MG63 (cell line): ENCODE data around the gene TUBA3E. TPM values are rescaled to one million over a fixed set of nuclear protein-coding genes. Genes with fewer than 3 reads are reported as not detected.
"Not testable (repeated sequence)": the region's sequence is repeated elsewhere in the genome, so short reads cannot be mapped to it uniquely, and the experiment has no call there.

Experiments used
- DNase-seq: peaks from one replicate; pipeline ENCODE4 v3.0.0-alpha.2; 2020
- H3K27me3 ChIP-seq: fragments of 250-450 bp; sonication (Bioruptor Pico); 2 replicates; pipeline ENCODE4 v1.5.1; 2020; ENCODE audit warnings: mild to moderate bottlenecking, moderate library complexity
- H3K36me3 ChIP-seq: fragments of 250-450 bp; sonication (Bioruptor Pico); 2 replicates; pipeline ENCODE4 v1.5.1; 2020; ENCODE audit warnings: mild to moderate bottlenecking, moderate library complexity
- H3K4me3 ChIP-seq: fragments of 250-450 bp; sonication (Bioruptor Pico); 2 replicates; pipeline ENCODE4 v1.5.1; 2020; ENCODE audit warnings: mild to moderate bottlenecking, moderate library complexity
- H3K9me3 ChIP-seq: fragments of 250-450 bp; sonication (Bioruptor Pico); 2 replicates; pipeline ENCODE4 v1.5.1; 2020; ENCODE audit warnings: mild to moderate bottlenecking, moderate library complexity
- total RNA-seq: library from RNA; depleted of rRNA; stranded (reverse); fragments of >200 nt; shearing (Covaris generic); gene quantifications from 2 replicates; pipeline ENCODE4 v1.2.3, GENCODE V29; 2014; ENCODE audit warnings: low replicate concordance; rRNA removed

Gene TUBA3E
- not detected in 2 replicates for total RNA-seq

- no peaks in the 10 kb centered on the region for H3K36me3 ChIP-seq
- H3K27me3 ChIP-seq, result no peaks in the 10 kb centered on the region
- H3K4me3 ChIP-seq, result no peak within 1 kb of the TSS
- no peak for DNase-seq
- no peaks in the 10 kb centered on the region for H3K9me3 ChIP-seq
Observed at GRCh38 chr2:130198343-130198742, at the start of gene TUBA3E. Gene TUBA3E, minus strand, starts transcription at chr2:130198439. Its CDS starts 79 bp downstream, at chr2:130198360.

DNA sequence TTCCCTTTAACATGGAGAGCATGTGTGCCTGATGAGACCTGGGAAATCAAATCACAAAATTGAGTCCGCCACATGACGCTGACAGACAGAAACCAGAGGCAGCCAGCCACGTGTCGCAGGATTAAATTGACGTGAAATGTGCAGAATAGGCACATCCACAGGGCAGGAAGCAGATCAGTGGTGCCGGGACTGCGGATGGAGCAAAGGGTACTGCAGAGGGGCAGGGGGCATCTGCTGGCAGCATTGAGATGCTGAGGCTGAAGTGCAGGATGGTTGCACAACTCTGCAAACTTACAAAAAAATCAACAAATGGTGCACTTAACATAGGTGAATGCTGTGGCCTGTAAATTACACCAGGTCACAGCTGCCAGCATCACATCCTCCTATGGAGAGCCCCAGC lies 48.2 kb upstream of the TUBA3E start:
- Histone ChIP-seq H3K9me3 (no peaks in the 10 kb centered on the region), H3K36me3 (no peaks in the 10 kb centered on the region), H3K4me3 (no peak overlapping the region), H3K27me3 (no peaks in the 10 kb centered on the region; the same call in 1 of the 2 replicates)
- no peak for DNase-seq

DNA sequence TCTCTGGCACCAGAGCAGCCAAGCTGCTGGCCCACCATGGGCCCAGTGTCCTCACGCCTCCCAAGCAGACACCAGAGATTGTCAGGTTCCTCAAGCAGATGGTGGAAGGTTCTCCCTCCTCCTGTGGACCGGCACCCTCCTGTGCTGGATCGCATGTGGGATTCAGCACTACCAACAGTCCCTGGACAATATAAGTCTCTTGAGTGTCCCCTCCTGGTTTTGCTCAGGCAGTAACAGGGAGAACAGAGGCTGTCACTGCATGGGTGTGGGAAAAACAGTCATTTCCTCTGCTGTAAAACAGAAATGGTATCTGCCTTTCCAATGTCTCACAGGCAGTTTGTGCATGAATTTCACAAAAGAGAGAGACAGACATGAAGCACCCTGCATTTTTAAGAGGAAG lies 47.7 kb upstream of the TUBA3E start:
- no peak overlapping the region for H3K4me3 ChIP-seq
- no peaks in the 10 kb centered on the region for H3K9me3 ChIP-seq
- DNase-seq, result no peak
- no peaks in the 10 kb centered on the region for H3K36me3 ChIP-seq
- no peaks in the 10 kb centered on the region for H3K27me3 ChIP-seq

- H3K36me3 ChIP-seq, result no peaks in the 10 kb centered on the region
- no peaks in the 10 kb centered on the region for H3K27me3 ChIP-seq
- no peak for DNase-seq
- H3K9me3 ChIP-seq, result no peaks in the 10 kb centered on the region
- no peak overlapping the region for H3K4me3 ChIP-seq
Observed at GRCh38 chr2:130243359-130243758, 45.1 kb upstream of the TUBA3E start.

- DNase-seq, result peak; percentile 63
- H3K27me3 ChIP-seq, result no peaks in the 10 kb centered on the region
Observed at GRCh38 chr2:130241041-130241707, 42.9 kb upstream of the TUBA3E start.

DNA sequence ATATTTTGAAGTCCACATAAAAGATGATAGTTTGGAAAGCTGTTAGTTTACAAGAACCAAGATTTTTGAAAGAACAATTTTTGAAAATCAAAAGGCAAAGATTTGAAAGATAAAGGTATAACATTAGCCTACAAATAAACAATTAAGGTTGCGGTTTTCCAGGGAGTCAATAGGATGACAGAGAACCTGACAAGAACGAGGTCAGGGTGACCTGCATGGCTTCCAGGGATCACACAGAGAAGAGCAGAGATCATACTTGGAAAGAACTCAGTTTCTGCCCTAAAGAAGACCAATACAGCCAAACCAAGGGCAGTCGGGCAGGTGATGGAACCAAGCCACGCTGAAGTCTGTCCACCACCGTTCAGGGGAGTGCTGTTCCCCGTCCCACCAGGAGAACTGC lies 41.3 kb upstream of the TUBA3E start:
- not testable (repeated sequence) for H3K36me3 ChIP-seq, H3K4me3 ChIP-seq, H3K9me3 ChIP-seq, DNase-seq, H3K27me3 ChIP-seq

More at GRCh38 chr2:130241041-130241707, 42.9 kb upstream of the TUBA3E start:
- H3K36me3 ChIP-seq, result no peaks in the 10 kb centered on the region
- H3K9me3 ChIP-seq, result no peaks in the 10 kb centered on the region
- H3K4me3 ChIP-seq, result no peak overlapping the region

GRCh38 chr2:130233066-130233465 lies 34.8 kb upstream of the TUBA3E start:
- H3K4me3 ChIP-seq, H3K9me3 ChIP-seq, H3K36me3 ChIP-seq, DNase-seq, H3K27me3 ChIP-seq: not testable (repeated sequence)

- Histone ChIP-seq H3K36me3 (no peaks in the 10 kb centered on the region), H3K9me3 (no peaks in the 10 kb centered on the region), H3K4me3 (no peak overlapping the region), H3K27me3 (no peaks in the 10 kb centered on the region)
- DNase-seq, result no peak
Observed at GRCh38 chr2:130231656-130232055, 33.4 kb upstream of the TUBA3E start.

DNA sequence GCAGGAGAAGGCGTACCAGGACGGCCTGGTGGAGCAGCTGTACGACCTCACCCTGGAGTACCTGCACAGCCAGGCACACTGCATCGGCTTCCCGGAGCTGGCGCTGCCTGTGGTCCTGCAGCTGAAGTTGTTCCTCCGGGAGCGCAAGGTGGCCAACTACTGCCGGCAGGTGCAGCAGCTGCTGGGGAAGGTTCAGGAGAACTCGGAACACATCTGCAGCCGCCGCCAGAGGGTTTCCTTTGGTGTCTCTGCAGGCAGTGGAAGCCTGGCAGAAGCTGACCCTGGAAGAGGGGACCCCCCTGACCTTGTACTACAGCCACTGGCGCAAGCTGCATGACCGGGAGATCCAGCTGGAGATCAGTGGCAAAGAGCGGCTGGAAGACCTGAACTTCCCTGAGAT lies 32.7 kb upstream of the TUBA3E start:
- H3K4me3 ChIP-seq, DNase-seq, H3K27me3 ChIP-seq, H3K36me3 ChIP-seq, H3K9me3 ChIP-seq: not testable (repeated sequence)

- H3K36me3 ChIP-seq, H3K9me3 ChIP-seq, DNase-seq, H3K27me3 ChIP-seq, H3K4me3 ChIP-seq: not testable (repeated sequence)
Observed at GRCh38 chr2:130230376-130230775, 32.1 kb upstream of the TUBA3E start.

GRCh38 chr2:130229161-130229510 lies 30.9 kb upstream of the TUBA3E start:
- H3K27me3 ChIP-seq, DNase-seq, H3K4me3 ChIP-seq, H3K9me3 ChIP-seq, H3K36me3 ChIP-seq: not testable (repeated sequence)

GRCh38 chr2:130228467-130229160 lies 30.4 kb upstream of the TUBA3E start:
- H3K36me3 ChIP-seq, H3K9me3 ChIP-seq, H3K4me3 ChIP-seq, DNase-seq, H3K27me3 ChIP-seq: not testable (repeated sequence)

GRCh38 chr2:130228005-130228404 lies 29.8 kb upstream of the TUBA3E start:
- not testable (repeated sequence) for H3K4me3 ChIP-seq, DNase-seq, H3K36me3 ChIP-seq, H3K9me3 ChIP-seq, H3K27me3 ChIP-seq

- H3K27me3 ChIP-seq, DNase-seq, H3K9me3 ChIP-seq, H3K36me3 ChIP-seq, H3K4me3 ChIP-seq: not testable (repeated sequence)
Observed at GRCh38 chr2:130222523-130222922, 24.3 kb upstream of the TUBA3E start.

GRCh38 chr2:130220505-130220904 lies 22.3 kb upstream of the TUBA3E start:
- H3K9me3 ChIP-seq, H3K27me3 ChIP-seq, H3K4me3 ChIP-seq, DNase-seq, H3K36me3 ChIP-seq: not testable (repeated sequence)

- not testable (repeated sequence) for H3K27me3 ChIP-seq, H3K9me3 ChIP-seq, H3K36me3 ChIP-seq, DNase-seq, H3K4me3 ChIP-seq
Observed at GRCh38 chr2:130219147-130219546, 20.9 kb upstream of the TUBA3E start.

GRCh38 chr2:130207051-130207450 lies 8.8 kb upstream of the TUBA3E start:
- not testable (repeated sequence) for H3K4me3 ChIP-seq, H3K9me3 ChIP-seq, H3K36me3 ChIP-seq, DNase-seq, H3K27me3 ChIP-seq

- H3K9me3 ChIP-seq, H3K36me3 ChIP-seq, DNase-seq, H3K4me3 ChIP-seq, H3K27me3 ChIP-seq: not testable (repeated sequence)
Observed at GRCh38 chr2:130203150-130203549, 4.9 kb upstream of the TUBA3E start.
